Panc1 (cell line): ENCODE results near the gene OR8H3. TPM values are rescaled to one million over a fixed set of nuclear protein-coding genes. Genes with fewer than 3 reads are reported as not detected.

Experiments
- ATAC-seq: fragments of 200-7000 bp; cut with Tn5 transposase; 2 replicates; pipeline ENCODE4 v1.9.1; 2020; ENCODE audit warnings: mild to moderate bottlenecking, moderate library complexity
- BruUV-seq: library from RNA; stranded (reverse); fragments of 400-500 nt; replicated peaks from 2 replicates; lab custom pipeline; 2021; lab: Mats Ljungman, UMichigan
- CTCF ChIA-PET: fragments of 300-600 bp; sonication (Branson Sonifier 250); formaldehyde crosslinking; loops from one replicate; lab custom pipeline; 2022; ENCODE audit warnings: antibody characterized with exemption; lab: Charles Lee
- POLR2A ChIA-PET: fragments of 300-600 bp; sonication (Branson Sonifier 250); formaldehyde crosslinking; loops from one replicate; lab custom pipeline; 2022; ENCODE audit warnings: antibody characterized with exemption; lab: Charles Lee
- DNase-seq: peaks from one replicate; pipeline ENCODE4 v3.0.0-alpha.2; 2010; ENCODE audit warnings: low read depth, low spot score
- H3K27ac ChIP-seq: 2 replicates; pipeline ENCODE4 v1.5.1; 2011; ENCODE audit warnings: mild to moderate bottlenecking, low read length, inconsistent platforms
- H3K27me3 ChIP-seq: fragments of 200-500 bp; sonication (Bioruptor generic); 2 replicates; pipeline ENCODE4 v1.6.0; 2014; ENCODE audit warnings: low read length, inconsistent platforms; ENCODE audit not compliant: control insufficient read depth, insufficient read depth
- H3K36me3 ChIP-seq: fragments of 200-500 bp; sonication (Bioruptor generic); 2 replicates; pipeline ENCODE4 v1.5.1; 2014; ENCODE audit warnings: inconsistent platforms, mild to moderate bottlenecking, low read length, moderate library complexity; ENCODE audit not compliant: control insufficient read depth, insufficient read depth
- H3K4me1 ChIP-seq: 2 replicates; pipeline ENCODE4 v1.5.1; 2011; ENCODE audit warnings: inconsistent platforms, mild to moderate bottlenecking, low read length, moderate library complexity; ENCODE audit not compliant: control insufficient read depth, insufficient read depth
- H3K4me3 ChIP-seq, 2 experiments: 2 replicates each; pipeline ENCODE4 v1.5.1; 2011 to 2012; ENCODE audit warnings: low read depth in 2 of 2, low read length in 2 of 2, mild to moderate bottlenecking in 2 of 2, inconsistent platforms in 1 of 2, moderate library complexity in 1 of 2
- H3K9me3 ChIP-seq: fragments of 200-500 bp; sonication (Bioruptor generic); 2 replicates; pipeline ENCODE4 v1.5.1; 2014; ENCODE audit warnings: low read depth, mild to moderate bottlenecking, inconsistent platforms, low read length, moderate library complexity; ENCODE audit not compliant: control insufficient read depth, insufficient read depth
- CTCF ChIP-seq: fragments of 450-650 bp; IDR thresholded peaks from 2 replicates; pipeline ENCODE4 v1.5.1; 2017; ENCODE audit warnings: mild to moderate bottlenecking
- POLR2AphosphoS5 ChIP-seq: IDR thresholded peaks from 2 replicates; pipeline ENCODE4 v1.6.1; 2012; ENCODE audit warnings: mild to moderate bottlenecking, low read depth, low read length, moderate library complexity
- REST ChIP-seq, 2 experiments: IDR thresholded peaks; 2 replicates each; pipeline ENCODE4 v1.6.1; 2011 to 2012; ENCODE audit warnings: low read depth in 2 of 2, control low read depth in 1 of 2, low read length in 1 of 2, mild to moderate bottlenecking in 1 of 2, moderate library complexity in 1 of 2; ENCODE audit not compliant: insufficient read depth in 1 of 2
- SIN3A ChIP-seq: IDR thresholded peaks from 2 replicates; pipeline ENCODE4 v1.6.1; 2012; ENCODE audit warnings: low read depth, mild to moderate bottlenecking, low read length, moderate library complexity, borderline replicate concordance; ENCODE audit not compliant: insufficient read depth
- TCF7L2 ChIP-seq: IDR thresholded peaks from 2 replicates; pipeline ENCODE4 v1.6.1; 2011; ENCODE audit warnings: mild to moderate bottlenecking, low read depth, low read length, inconsistent platforms
- in situ Hi-C: cut with HindIII; loops from 2 replicates; pipeline ENCODE4 v1.10.0; 2016; ENCODE audit warnings: low sequenced_read_pairs, low pct_unique_long_range_greater_than_20kb
- intact Hi-C: fragments of 100-400 bp; cut with micrococcal nuclease; formaldehyde crosslinking; loops from one replicate; pipeline ENCODE4 v1.10.0; 2022; ENCODE audit not compliant: unreplicated experiment
- total RNA-seq: library from RNA; stranded (reverse); gene quantifications from one replicate; pipeline ENCODE4 v1.2.1, GENCODE V29; 2021; ENCODE audit not compliant: unreplicated experiment

Gene OR8H3
- total RNA-seq, 1 experiment from 2014 or later: not detected

- no peaks in the 10 kb centered on the region; the same call in 1 of the 2 replicates for H3K9me3 ChIP-seq
- CTCF ChIA-PET: no interaction called here
- in situ Hi-C loops: no loop called here
Measured at GRCh38 chr11:56152333-56152732, 30.2 kb downstream of the OR8H3 start.

GRCh38 chr11:56160217-56160616 lies 38.0 kb downstream of the OR8H3 start, which contains the start of gene OR8K5:
TSS of gene OR8K5 (minus strand) at chr11:56160317. CDS start at chr11:56160317, 0 bp downstream.
- POLR2A ChIA-PET: no interaction called here
- in situ Hi-C loops: no loop called here

More at GRCh38 chr11:56152333-56152732, 30.2 kb downstream of the OR8H3 start:
- DNase-seq: no peak
- POLR2A ChIA-PET: no interaction called here
- no peak for TF ChIP-seq SIN3A
- no peak for TF ChIP-seq CTCF
- TF ChIP-seq TCF7L2: no peak
- Histone ChIP-seq H3K4me3 (no peak overlapping the region), H3K27me3 (no peaks in the 10 kb centered on the region), H3K4me1 (no peaks in the 10 kb centered on the region), H3K36me3 (no peaks in the 10 kb centered on the region), H3K27ac (no peak overlapping the region)
- ATAC-seq: no peak
- BruUV-seq: no TSS peak
- intact Hi-C loops: no loop called here

More at GRCh38 chr11:56160217-56160616, 38.0 kb downstream of the OR8H3 start, which contains the start of gene OR8K5:
- H3K27ac ChIP-seq: no peak within 1 kb of the TSS
- no peaks in the 10 kb centered on the region for H3K4me1 ChIP-seq
- no peaks in the 10 kb centered on the region for H3K27me3 ChIP-seq
- no peaks in the 10 kb centered on the region; the same call in 1 of the 2 replicates for H3K9me3 ChIP-seq
- DNase-seq: no peak
- H3K4me3 ChIP-seq: no peak within 1 kb of the TSS
- BruUV-seq: no TSS peak
- TF ChIP-seq POLR2AphosphoS5 (no peak), SIN3A (no peak), CTCF (no peak), REST (IDR thresholded peaks at IDR 0.05; ENCODE audit: insufficient read depth in 1 of 2, low read depth in 2 of 2, low read length in 1 of 2) (no peak), TCF7L2 (no peak)
- no peaks in the 10 kb centered on the region for H3K36me3 ChIP-seq
- no peak for ATAC-seq
- intact Hi-C loops: no loop called here
- CTCF ChIA-PET: no interaction called here
